GM12875 (cell line): ENCODE data around the gene FGF1.

Experiments
- H3K4me3 ChIP-seq: one replicate; pipeline ENCODE4 v1.5.1; 2011; ENCODE audit warnings: low read depth, low read length, control low read depth
- TF ChIP-seq, protein P1 (sequence below): IDR thresholded peaks from 2 replicates; pipeline ENCODE4 v1.5.1; 2011; ENCODE audit warnings: low read depth, mild to moderate bottlenecking, control low read depth, inconsistent platforms, low read length, moderate library complexity, borderline replicate concordance; ENCODE audit not compliant: insufficient read depth

The FGF1 gene

DNA sequence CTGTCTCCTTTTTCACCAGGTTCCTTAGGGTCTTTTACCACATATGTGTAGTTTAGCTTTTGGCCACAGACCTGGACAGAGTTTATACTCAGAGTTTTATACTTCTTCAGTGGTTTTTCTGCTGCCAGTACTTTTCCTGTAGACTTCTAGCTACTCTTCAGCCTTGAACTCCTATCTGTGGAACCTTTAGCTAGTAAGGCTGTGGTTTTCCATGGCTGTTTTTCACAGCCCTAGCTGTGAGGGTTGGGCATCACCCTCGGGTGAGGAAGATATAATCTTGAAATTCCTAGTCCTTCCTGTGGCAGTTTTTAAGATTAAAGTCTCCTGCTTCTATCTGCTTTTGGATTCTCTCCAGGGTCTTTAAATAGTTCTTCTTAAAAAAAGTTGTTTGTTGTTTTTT lies 109.1 kb downstream of the FGF1 start:
- TF ChIP-seq, protein P1, sequence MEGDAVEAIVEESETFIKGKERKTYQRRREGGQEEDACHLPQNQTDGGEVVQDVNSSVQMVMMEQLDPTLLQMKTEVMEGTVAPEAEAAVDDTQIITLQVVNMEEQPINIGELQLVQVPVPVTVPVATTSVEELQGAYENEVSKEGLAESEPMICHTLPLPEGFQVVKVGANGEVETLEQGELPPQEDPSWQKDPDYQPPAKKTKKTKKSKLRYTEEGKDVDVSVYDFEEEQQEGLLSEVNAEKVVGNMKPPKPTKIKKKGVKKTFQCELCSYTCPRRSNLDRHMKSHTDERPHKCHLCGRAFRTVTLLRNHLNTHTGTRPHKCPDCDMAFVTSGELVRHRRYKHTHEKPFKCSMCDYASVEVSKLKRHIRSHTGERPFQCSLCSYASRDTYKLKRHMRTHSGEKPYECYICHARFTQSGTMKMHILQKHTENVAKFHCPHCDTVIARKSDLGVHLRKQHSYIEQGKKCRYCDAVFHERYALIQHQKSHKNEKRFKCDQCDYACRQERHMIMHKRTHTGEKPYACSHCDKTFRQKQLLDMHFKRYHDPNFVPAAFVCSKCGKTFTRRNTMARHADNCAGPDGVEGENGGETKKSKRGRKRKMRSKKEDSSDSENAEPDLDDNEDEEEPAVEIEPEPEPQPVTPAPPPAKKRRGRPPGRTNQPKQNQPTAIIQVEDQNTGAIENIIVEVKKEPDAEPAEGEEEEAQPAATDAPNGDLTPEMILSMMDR, result no peak
- H3K4me3 ChIP-seq, result no peak overlapping the region

DNA sequence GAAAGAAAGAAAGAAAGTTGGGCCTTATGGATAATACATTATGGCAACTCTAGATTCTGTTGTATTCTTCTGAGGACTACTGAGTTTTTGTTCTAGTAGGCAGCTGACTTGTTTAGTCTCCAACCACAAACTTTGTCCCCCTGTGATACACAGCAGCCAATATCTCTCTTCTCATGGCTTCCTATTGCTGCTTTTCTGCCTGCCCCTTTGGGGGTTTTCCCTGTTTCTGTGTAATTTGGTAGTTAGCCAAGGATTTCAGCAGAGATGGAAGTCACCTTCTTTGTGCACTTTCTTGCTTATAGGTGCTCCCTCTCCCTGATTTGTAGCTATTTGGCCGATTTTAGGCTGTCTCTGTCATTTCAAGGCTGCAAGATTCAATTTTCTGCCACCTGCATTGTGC lies 109.6 kb downstream of the FGF1 start:
- TF ChIP-seq, protein P1, result no peak
- H3K4me3 ChIP-seq, result no peak overlapping the region

DNA sequence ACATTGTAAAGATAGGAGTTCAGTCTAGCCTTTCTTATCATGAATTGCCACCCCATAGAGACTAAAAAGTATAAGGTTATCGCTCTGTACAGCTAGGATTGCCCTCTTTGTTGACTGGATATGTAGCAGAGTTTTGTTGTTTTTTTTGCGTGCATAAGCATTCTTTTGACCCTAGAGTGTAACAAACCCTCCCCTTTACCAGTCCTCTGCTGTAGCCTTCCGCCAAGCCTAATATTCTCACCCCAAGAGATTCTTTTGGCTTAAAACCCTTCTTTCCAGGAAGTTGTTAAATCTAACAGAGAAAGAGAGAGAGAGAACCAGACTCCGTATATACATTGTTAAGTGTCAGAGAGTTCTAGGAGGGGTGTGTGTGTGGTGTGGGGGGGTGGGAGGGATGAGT lies 113.9 kb downstream of the FGF1 start:
- TF ChIP-seq, protein P1, result no peak
- no peak overlapping the region for H3K4me3 ChIP-seq

DNA sequence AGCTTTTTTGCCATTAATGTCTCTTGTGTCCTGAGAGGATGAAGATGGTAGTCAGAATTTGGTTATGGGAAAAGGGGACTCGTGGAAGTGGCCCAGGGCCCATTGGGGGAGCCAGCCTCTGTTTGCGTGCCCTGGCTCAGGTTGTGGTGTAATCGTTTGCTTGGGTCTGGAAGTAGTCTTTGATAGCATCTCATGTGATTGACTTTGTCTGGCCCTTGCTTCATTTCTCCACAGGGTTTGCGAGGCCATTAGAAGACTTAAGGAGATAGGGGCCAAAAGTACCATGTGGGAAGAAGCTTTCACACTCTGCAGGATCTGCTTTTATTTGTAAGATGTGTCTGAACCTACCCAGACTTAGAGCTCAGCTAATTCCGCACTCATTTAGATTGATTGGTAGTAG lies 114.5 kb downstream of the FGF1 start:
- TF ChIP-seq, protein P1, result no peak
- H3K4me3 ChIP-seq, result no peak overlapping the region

DNA sequence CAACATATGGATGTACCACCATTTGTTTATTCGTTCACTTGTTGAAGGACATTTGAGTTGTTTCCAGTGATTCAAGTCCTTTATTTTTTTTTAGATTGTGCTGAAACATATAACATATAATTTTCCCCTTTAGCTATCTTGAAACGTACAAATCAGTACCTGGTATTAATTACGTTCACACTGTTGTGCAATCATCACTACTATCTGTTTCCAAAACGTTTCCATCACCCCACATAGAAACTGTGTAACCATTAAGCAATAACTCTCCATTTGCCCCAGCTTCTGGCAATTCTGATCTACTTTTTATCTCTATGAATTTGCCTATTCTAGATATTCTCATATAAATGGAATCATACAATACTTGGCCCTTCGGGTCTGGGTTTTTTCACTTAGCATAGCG lies 116.0 kb downstream of the FGF1 start:
- TF ChIP-seq, protein P1, result no peak
- no peak overlapping the region for H3K4me3 ChIP-seq

DNA sequence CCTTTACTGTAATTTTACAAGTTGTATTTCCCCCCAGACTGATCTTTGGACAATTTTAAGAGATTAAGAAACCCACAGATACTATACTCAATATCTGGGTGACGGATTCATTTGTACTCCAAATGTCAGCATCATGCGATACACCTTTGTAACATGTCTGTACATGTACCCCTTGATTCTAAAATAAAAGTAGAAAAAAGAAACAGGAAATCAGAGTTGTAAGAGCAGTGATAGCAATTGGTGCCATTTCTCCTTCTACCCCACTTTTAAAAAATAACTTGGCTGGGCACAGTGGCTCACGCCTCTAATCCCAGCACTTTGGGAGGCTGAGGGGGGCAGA lies 116.9 kb downstream of the FGF1 start:
- TF ChIP-seq, protein P1, result no peak
- H3K4me3 ChIP-seq, result no peak overlapping the region

DNA sequence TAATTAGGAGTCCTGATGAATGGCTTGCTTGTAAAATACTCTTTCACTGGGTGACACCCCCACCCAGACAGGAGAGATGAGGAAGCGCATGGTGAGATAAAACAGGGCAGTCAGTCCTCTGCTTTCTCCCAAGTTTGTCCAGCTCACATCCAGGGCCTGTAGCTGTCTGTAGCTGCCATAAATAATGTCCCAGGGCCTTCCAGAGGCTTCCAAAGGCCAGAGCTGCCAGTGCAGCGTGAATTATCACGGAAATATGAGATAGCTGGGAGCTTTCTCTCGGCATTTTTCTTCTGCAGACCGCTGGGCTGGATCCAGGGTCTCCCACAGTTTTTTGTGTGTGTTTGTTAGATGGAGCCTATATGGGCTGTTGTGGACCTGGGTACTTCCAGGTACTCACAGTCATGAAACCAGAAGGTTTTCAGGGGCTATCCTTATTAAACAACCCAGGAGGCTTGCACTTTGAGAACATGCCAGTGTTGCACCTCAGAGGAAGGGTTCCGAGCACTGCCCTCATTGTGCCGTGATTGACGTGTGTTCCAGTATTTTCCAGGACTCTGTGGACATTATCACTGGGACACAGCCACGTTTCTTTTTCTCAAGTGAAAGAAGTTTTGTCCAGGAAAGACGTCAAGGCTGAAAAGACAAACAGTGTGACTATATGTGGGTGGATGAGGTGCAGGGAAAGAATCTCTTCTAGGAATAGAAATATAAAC lies 117.5 kb downstream of the FGF1 start:
- no peak overlapping the region for H3K4me3 ChIP-seq
- TF ChIP-seq, protein P1, result no peak
